HepG2 (cell line): ENCODE data around the gene SYPL2. TPM values are rescaled to one million over a fixed set of nuclear protein-coding genes. Genes with fewer than 3 reads are reported as not detected.

Experiments
- CBX1 ChIP-seq: IDR thresholded peaks from one replicate; pipeline ENCODE4 v1.6.1; 2016; ENCODE audit warnings: antibody characterized with exemption, low read depth
- CEBPB ChIP-seq: IDR thresholded peaks from 2 replicates; pipeline ENCODE4 v1.6.1; 2011; ENCODE audit warnings: low read depth, low read length, improper control_type of control experiment, borderline replicate concordance
- DR1 ChIP-seq: sonication (generic); formaldehyde crosslinking; IDR thresholded peaks from 2 replicates; pipeline ENCODE4 v1.8.0; 2021; ENCODE audit warnings: mild to moderate bottlenecking, missing genetic modification reagents, inconsistent platforms
- ETV5 ChIP-seq: IDR thresholded peaks from 2 replicates; pipeline ENCODE4 v1.6.1; 2018; ENCODE audit warnings: missing biosample characterization, missing genetic modification reagents, inconsistent platforms, borderline replicate concordance
- HNF4A ChIP-seq: sonication (generic); formaldehyde crosslinking; IDR thresholded peaks from 2 replicates; pipeline ENCODE4 v1.4.0; 2020; ENCODE audit warnings: missing genetic modification reagents
- MAFF ChIP-seq: IDR thresholded peaks from 2 replicates; pipeline ENCODE4 v1.6.1; 2011; ENCODE audit warnings: low read depth, low read length, improper control_type of control experiment
- MIER3 ChIP-seq: IDR thresholded peaks from 2 replicates; pipeline ENCODE4 v1.6.1; 2016; ENCODE audit warnings: missing compliant biosample characterization, borderline replicate concordance
- MIXL1 ChIP-seq: IDR thresholded peaks from 2 replicates; pipeline ENCODE4 v1.6.1; 2016
- NBN ChIP-seq: fragments of 450-650 bp; conservative IDR thresholded peaks from 2 replicates; pipeline ENCODE4 v1.6.1; 2017
- NONO ChIP-seq, 2 experiments: fragments of 450-650 bp in 1 of 2; sonication (generic) in 1 of 2; formaldehyde crosslinking in 1 of 2; IDR thresholded peaks in 1 of 2; conservative IDR thresholded peaks in 1 of 2; 2 replicates each; pipeline versions ENCODE4 v1.6.1 to v1.8.0; 2017 to 2022; ENCODE audit warnings: mild to moderate bottlenecking in 1 of 2, missing genetic modification reagents in 1 of 2, moderate library complexity in 1 of 2
- PAF1 ChIP-seq: IDR thresholded peaks from 2 replicates; pipeline ENCODE4 v1.6.1; 2016; ENCODE audit warnings: missing genetic modification reagents, missing compliant biosample characterization
- PCBP1 ChIP-seq: fragments of 200-400 bp; formaldehyde crosslinking; IDR thresholded peaks from 2 replicates; pipeline ENCODE4 v1.6.1; 2017; ENCODE audit warnings: mild to moderate bottlenecking, low read depth, low read length, borderline replicate concordance
- RBFOX2 ChIP-seq: fragments of 200-400 bp; formaldehyde crosslinking; IDR thresholded peaks from 2 replicates; pipeline ENCODE4 v1.6.1; 2017; ENCODE audit warnings: low read depth, mild to moderate bottlenecking, low read length
- SIX4 ChIP-seq: sonication (generic); formaldehyde crosslinking; IDR thresholded peaks from 2 replicates; pipeline ENCODE4 v1.4.0; 2020; ENCODE audit warnings: missing genetic modification reagents
- TGIF2 ChIP-seq: IDR thresholded peaks from 2 replicates; pipeline ENCODE4 v1.6.1; 2016; ENCODE audit warnings: control low read depth, missing compliant biosample characterization
- ZBTB38 ChIP-seq: sonication (generic); formaldehyde crosslinking; IDR thresholded peaks from 2 replicates; pipeline ENCODE4 v1.5.1; 2020; ENCODE audit warnings: mild to moderate bottlenecking, missing genetic modification reagents
- ZNF101 ChIP-seq: sonication (generic); formaldehyde crosslinking; IDR thresholded peaks from 2 replicates; pipeline ENCODE4 v1.4.0; 2020; ENCODE audit warnings: mild to moderate bottlenecking, low read depth, missing genetic modification reagents, borderline replicate concordance
- ZNF44 ChIP-seq: sonication (generic); formaldehyde crosslinking; IDR thresholded peaks from 2 replicates; pipeline ENCODE4 v1.5.1; 2020; ENCODE audit warnings: mild to moderate bottlenecking, missing genetic modification reagents
- ZNF558 ChIP-seq: sonication (generic); formaldehyde crosslinking; IDR thresholded peaks from 2 replicates; pipeline ENCODE4 v1.9.0; 2022; ENCODE audit warnings: mild to moderate bottlenecking, missing genetic modification reagents, borderline replicate concordance
- ZNF564 ChIP-seq: sonication (generic); formaldehyde crosslinking; IDR thresholded peaks from 2 replicates; pipeline ENCODE4 v1.8.1; 2023; ENCODE audit warnings: mild to moderate bottlenecking, missing genetic modification reagents
- ZNF737 ChIP-seq: sonication (generic); formaldehyde crosslinking; IDR thresholded peaks from 2 replicates; pipeline ENCODE4 v1.5.0; 2020; ENCODE audit warnings: missing genetic modification reagents, mild to moderate bottlenecking, borderline replicate concordance
- ZNF772 ChIP-seq: sonication (generic); formaldehyde crosslinking; IDR thresholded peaks from 2 replicates; pipeline ENCODE4 v1.5.0; 2020; ENCODE audit warnings: mild to moderate bottlenecking, missing genetic modification reagents
- polyA plus RNA-seq, 8 experiments: library from polyadenylated mRNA; depleted of rRNA in 3 of 8; stranded (reverse) in 7 of 8; unstranded in 1 of 8; fragments of >200 nt; fragmentation: Illumina TruSeq in 4 of 8; extraction: Trizol in 4 of 8; gene quantifications; 2 replicates each; pipeline versions ENCODE4 v1.2.1 to v1.2.3, GENCODE V29; 2011 to 2016; ENCODE audit warnings: low read depth in 4 of 8, missing spikeins in 1 of 8, mixed read lengths in 1 of 8; ENCODE audit not compliant: insufficient read depth in 1 of 8
- total RNA-seq, 5 experiments: library from RNA; depleted of rRNA; stranded (reverse); fragments of >200 nt; fragmentation: Illumina TruSeq; extraction: Trizol; gene quantifications; 2 replicates each; pipeline ENCODE4 v1.2.3, GENCODE V29; 2016; ENCODE audit warnings: low read depth in 1 of 5
- TF ChIP-seq, protein P1 (sequence below): sonication (generic); formaldehyde crosslinking; IDR thresholded peaks from 2 replicates; pipeline ENCODE4 v1.4.0; 2020; ENCODE audit warnings: missing genetic modification reagents, mild to moderate bottlenecking, borderline replicate concordance
- TF ChIP-seq, protein P2 (sequence below): sonication (generic); formaldehyde crosslinking; IDR thresholded peaks from 2 replicates; pipeline ENCODE4 v1.5.0; 2020; ENCODE audit warnings: missing genetic modification reagents, mild to moderate bottlenecking, borderline replicate concordance
- TF ChIP-seq, protein P3 (sequence below): fragments of 450-650 bp; IDR thresholded peaks from 2 replicates; pipeline ENCODE4 v1.6.1; 2016

SYPL2 gene
- total and polyA plus RNA-seq, 2 of the 13 experiments (the other 11 are each of a cell fraction or from before 2014, with no cell fraction given): 0.17 to 0.24 TPM

DNA sequence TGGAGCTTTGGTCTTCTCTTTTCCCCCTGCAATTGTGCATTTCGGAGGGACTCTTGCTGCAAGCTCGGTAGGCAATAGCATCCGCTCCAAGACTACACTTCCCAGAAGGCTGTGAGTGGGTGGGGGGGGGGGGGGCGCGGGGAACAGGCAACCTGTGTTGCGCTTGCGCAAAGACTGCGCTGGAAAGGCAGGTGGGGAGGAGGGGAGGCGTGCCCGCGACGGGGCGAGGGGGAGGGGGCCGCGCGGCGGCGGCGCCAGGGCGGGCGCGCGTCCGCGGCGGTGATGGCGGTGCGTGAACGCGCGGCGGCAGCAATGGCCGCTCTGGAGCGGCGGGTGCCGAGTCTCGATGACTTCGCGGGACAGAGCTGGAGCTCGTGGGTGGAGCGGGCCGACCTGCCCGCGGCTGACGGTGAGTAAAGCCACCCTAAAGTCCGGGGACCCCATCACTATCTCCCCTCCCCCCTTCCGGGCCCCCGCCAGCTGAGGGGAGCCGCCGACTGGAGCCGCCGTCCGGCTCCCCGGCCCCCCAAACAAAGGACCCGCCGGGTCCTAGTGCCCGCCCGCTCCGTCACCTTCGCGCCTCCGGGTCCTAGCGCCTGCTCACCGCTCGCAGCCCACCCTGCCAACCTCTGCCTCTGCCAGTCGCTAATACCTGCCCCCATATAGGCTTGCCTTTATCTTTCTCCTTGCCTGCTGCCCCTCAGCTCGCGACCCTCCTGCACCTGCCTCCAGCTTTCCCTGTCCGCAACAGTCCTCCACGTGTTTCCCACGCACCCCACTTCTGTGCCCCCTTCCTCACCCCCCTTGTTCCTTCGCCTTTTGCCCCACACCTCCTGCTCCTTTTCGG is 17.5 kb downstream of the SYPL2 start, which contains the start of gene ATXN7L2 (continued):
- no peak for TF ChIP-seq SIX4
- TF ChIP-seq MIER3 (CRISPR knock-in tag): peak; percentile 55; the same call in 1 of the 2 replicates
- TF ChIP-seq PAF1: no peak
- peak; percentile 92 for TF ChIP-seq PCBP1
- no peak for TF ChIP-seq CEBPB
- TF ChIP-seq TGIF2 (CRISPR knock-in tag): no peak
- no peak for TF ChIP-seq NBN
- peak; percentile 43; the same call in 1 of the 2 replicates for TF ChIP-seq MIXL1 (CRISPR knock-in tag)
- TF ChIP-seq CBX1: no peak
- no peak for TF ChIP-seq HNF4A (CRISPR knock-in tag)
- 0 out of 2 replicates have a peak, but pooled peaks have one; percentile 51 for TF ChIP-seq ZNF564 (CRISPR knock-in tag)
- peak; percentile 86 for TF ChIP-seq RBFOX2
- TF ChIP-seq ZNF44 (CRISPR knock-in tag): no peak
- peak; percentile 54 for TF ChIP-seq ZBTB38 (CRISPR knock-in tag)
- TF ChIP-seq, protein P1, sequence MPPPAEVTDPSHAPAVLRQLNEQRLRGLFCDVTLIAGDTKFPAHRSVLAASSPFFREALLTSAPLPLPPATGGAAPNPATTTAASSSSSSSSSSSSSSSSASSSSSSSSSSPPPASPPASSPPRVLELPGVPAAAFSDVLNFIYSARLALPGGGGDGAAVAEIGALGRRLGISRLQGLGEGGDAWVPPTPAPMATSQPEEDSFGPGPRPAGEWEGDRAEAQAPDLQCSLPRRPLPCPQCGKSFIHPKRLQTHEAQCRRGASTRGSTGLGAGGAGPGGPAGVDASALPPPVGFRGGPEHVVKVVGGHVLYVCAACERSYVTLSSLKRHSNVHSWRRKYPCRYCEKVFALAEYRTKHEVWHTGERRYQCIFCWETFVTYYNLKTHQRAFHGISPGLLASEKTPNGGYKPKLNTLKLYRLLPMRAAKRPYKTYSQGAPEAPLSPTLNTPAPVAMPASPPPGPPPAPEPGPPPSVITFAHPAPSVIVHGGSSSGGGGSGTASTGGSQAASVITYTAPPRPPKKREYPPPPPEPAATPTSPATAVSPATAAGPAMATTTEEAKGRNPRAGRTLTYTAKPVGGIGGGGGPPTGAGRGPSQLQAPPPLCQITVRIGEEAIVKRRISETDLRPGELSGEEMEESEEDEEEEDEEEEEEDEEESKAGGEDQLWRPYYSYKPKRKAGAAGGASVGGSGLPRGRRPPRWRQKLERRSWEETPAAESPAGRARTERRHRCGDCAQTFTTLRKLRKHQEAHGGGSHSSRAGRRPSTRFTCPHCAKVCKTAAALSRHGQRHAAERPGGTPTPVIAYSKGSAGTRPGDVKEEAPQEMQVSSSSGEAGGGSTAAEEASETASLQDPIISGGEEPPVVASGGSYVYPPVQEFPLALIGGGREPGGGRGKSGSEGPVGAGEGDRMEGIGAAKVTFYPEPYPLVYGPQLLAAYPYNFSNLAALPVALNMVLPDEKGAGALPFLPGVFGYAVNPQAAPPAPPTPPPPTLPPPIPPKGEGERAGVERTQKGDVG: no peak
- TF ChIP-seq NONO (IDR thresholded peaks at IDR 0.05): no peak
- peak; percentile 86 for TF ChIP-seq NONO (CRISPR knock-in tag; conservative IDR thresholded peaks at IDR 0.05)
- TF ChIP-seq MAFF: no peak
- no peak for TF ChIP-seq ZNF772 (CRISPR knock-in tag)
- TF ChIP-seq, protein P2, sequence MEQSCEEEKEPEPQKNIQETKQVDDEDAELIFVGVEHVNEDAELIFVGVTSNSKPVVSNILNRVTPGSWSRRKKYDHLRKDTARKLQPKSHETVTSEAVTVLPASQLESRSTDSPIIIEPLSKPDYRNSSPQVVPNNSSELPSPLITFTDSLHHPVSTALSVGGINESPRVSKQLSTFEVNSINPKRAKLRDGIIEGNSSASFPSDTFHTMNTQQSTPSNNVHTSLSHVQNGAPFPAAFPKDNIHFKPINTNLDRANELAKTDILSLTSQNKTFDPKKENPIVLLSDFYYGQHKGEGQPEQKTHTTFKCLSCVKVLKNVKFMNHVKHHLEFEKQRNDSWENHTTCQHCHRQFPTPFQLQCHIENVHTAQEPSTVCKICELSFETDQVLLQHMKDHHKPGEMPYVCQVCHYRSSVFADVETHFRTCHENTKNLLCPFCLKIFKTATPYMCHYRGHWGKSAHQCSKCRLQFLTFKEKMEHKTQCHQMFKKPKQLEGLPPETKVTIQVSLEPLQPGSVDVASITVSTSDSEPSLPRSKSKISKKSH (CRISPR knock-in tag): peak; percentile 78; the same call in 1 of the 2 replicates
- TF ChIP-seq, protein P3, sequence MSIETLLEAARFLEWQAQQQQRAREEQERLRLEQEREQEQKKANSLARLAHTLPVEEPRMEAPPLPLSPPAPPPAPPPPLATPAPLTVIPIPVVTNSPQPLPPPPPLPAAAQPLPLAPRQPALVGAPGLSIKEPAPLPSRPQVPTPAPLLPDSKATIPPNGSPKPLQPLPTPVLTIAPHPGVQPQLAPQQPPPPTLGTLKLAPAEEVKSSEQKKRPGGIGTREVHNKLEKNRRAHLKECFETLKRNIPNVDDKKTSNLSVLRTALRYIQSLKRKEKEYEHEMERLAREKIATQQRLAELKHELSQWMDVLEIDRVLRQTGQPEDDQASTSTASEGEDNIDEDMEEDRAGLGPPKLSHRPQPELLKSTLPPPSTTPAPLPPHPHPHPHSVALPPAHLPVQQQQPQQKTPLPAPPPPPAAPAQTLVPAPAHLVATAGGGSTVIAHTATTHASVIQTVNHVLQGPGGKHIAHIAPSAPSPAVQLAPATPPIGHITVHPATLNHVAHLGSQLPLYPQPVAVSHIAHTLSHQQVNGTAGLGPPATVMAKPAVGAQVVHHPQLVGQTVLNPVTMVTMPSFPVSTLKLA: peak; percentile 23; the same call in 1 of the 2 replicates
- TF ChIP-seq DR1 (CRISPR knock-in tag): no peak
- TF ChIP-seq ZNF737 (CRISPR knock-in tag): no peak
- TF ChIP-seq ZNF558 (CRISPR knock-in tag): peak; percentile 78; the same call in 1 of the 2 replicates
- no peak for TF ChIP-seq ZNF101 (CRISPR knock-in tag)
- peak; percentile 49; the same call in 1 of the 2 replicates for TF ChIP-seq ETV5 (CRISPR knock-in tag)
